HAP-1 (cell line): Measurements from ENCODE around the gene CYCS.

Experiments used
- DNase-seq, 2 experiments: peaks; one replicate each; pipeline ENCODE4 v3.0.0-alpha.2; 2016 to 2020; ENCODE audit warnings: low spot score in 2 of 2
- H3K27me3 ChIP-seq: fragments of 250-450 bp; sonication (Bioruptor Pico); 2 replicates; pipeline ENCODE4 v1.5.1; 2020; ENCODE audit warnings: low read depth, mild to moderate bottlenecking, moderate library complexity
- H3K36me3 ChIP-seq: fragments of 250-450 bp; sonication (Bioruptor Pico); replicated peaks from 2 replicates; pipeline ENCODE4 v1.5.1; 2020; ENCODE audit warnings: mild to moderate bottlenecking
- H3K4me1 ChIP-seq: fragments of 250-450 bp; sonication (Bioruptor Pico); 2 replicates; pipeline ENCODE4 v1.5.1; 2020; ENCODE audit warnings: mild to moderate bottlenecking
- H3K4me3 ChIP-seq: fragments of 250-450 bp; sonication (Bioruptor Pico); 2 replicates; pipeline ENCODE4 v1.5.1; 2020; ENCODE audit warnings: mild to moderate bottlenecking, moderate library complexity
- H3K9me3 ChIP-seq: fragments of 250-450 bp; sonication (Bioruptor Pico); 2 replicates; pipeline ENCODE4 v1.5.1; 2020; ENCODE audit warnings: mild to moderate bottlenecking, moderate library complexity
- in situ Hi-C: fragments of 300-500 bp; cut with MboI; formaldehyde crosslinking; loops from 3 replicates; pipeline ENCODE4 v1.14.3; 2020; ENCODE audit warnings: low sequenced_read_pairs, inconsistent platforms, mixed read lengths

CYCS gene

GRCh38 chr7:25077096-25077495, 48.0 kb downstream of the CYCS start:
- in situ Hi-C loops = loop anchor here (25.0 kb wide), 1 partner anchor 790 kb away; the partner anchor contains the start of gene NPY
- Histone ChIP-seq H3K27me3 (no peaks in the 10 kb centered on the region), H3K4me1 (peaks cover 6% of the 10 kb centered on the region; the same call in 1 of the 2 replicates), H3K4me3 (no peak overlapping the region), H3K36me3 (no peaks in the 10 kb centered on the region), H3K9me3 (no peaks in the 10 kb centered on the region)
- no peak for DNase-seq

GRCh38 chr7:25075459-25075858, 49.6 kb downstream of the CYCS start:
- Histone ChIP-seq H3K27me3 (no peaks in the 10 kb centered on the region), H3K4me1 (peaks cover 6% of the 10 kb centered on the region; the same call in 1 of the 2 replicates), H3K9me3 (no peaks in the 10 kb centered on the region), H3K36me3 (no peaks in the 10 kb centered on the region), H3K4me3 (no peak overlapping the region)
- in situ Hi-C loops = loop anchor here (25.0 kb wide), 1 partner anchor 788 kb away; the partner anchor contains the start of gene NPY
- DNase-seq = no peak

- in situ Hi-C loops = no loop called here
- no peak for DNase-seq
- no peaks in the 10 kb centered on the region for H3K27me3 ChIP-seq
These were observed 51.6 kb downstream of the CYCS start for GRCh38 chr7:25073451-25073850.

More at GRCh38 chr7:25073451-25073850, 51.6 kb downstream of the CYCS start:
- no peaks in the 10 kb centered on the region for H3K9me3 ChIP-seq
- no peak overlapping the region for H3K4me3 ChIP-seq
- H3K4me1 ChIP-seq = peaks cover 7% of the 10 kb centered on the region; the same call in 1 of the 2 replicates
- no peaks in the 10 kb centered on the region for H3K36me3 ChIP-seq
